Measurements from ENCODE around the gene ATP6V0C.

- TF ChIP-seq CTCF (optimal IDR thresholded peaks at IDR 0.05 in 1 of 3, IDR thresholded peaks at IDR 0.05 in 1 of 3, conservative IDR thresholded peaks at IDR 0.05 in 1 of 3; ENCODE audit: extremely low read depth in 1 of 3, insufficient read depth in 2 of 3, low read length in 3 of 3) (no peak), EZH2 (IDR thresholded peaks at IDR 0.05; ENCODE audit: low read length) (no peak)
Observed at GRCh38 chr16:2512735-2513404, 882 bp upstream of the ATP6V0C start.

Measured in keratinocyte (primary cell).